Suprapubic skin (tissue), 4 donors: Measurements from ENCODE around the gene GTF2H1.

Source experiments
- CTCF ChIP-seq, 2 donors: fragments of 200-600 bp in 1 of 2; fragments of 450-650 bp in 1 of 2; sonication (generic) in 1 of 2; IDR thresholded peaks; one replicate each; pipeline ENCODE4 v1.5.1; 2016 to 2019; ENCODE audit warnings: antibody characterized with exemption in 2 of 2, mild to moderate bottlenecking in 1 of 2, moderate library complexity in 1 of 2
- EP300 ChIP-seq: sonication (generic); formaldehyde crosslinking; IDR thresholded peaks from one replicate; pipeline ENCODE4 v1.6.1; 2017; ENCODE audit warnings: antibody characterized with exemption
- POLR2A ChIP-seq, 2 donors: fragments of 450-650 bp; IDR thresholded peaks; one replicate each; pipeline ENCODE4 v1.6.1; 2017; ENCODE audit warnings: antibody characterized with exemption in 2 of 2, mild to moderate bottlenecking in 2 of 2, moderate library complexity in 2 of 2
- POLR2AphosphoS5 ChIP-seq, 3 donors: sonication (generic); formaldehyde crosslinking; IDR thresholded peaks; one replicate each; pipeline ENCODE4 v1.6.1; 2017; ENCODE audit warnings: antibody characterized with exemption in 3 of 3

- TF ChIP-seq POLR2A (IDR thresholded peaks at IDR 0.05) (no peak), CTCF (IDR thresholded peaks at IDR 0.05) (no peak), EP300 (no peak), POLR2AphosphoS5 (IDR thresholded peaks at IDR 0.05) (no peak)
These were observed 8.2 kb upstream of the GTF2H1 start for GRCh38 chr11:18313965-18314763.
